Keratinocyte (primary cell): ENCODE measurements around the gene HOXC11. TPM values are rescaled to one million over a fixed set of nuclear protein-coding genes. Genes with fewer than 3 reads are reported as not detected.
A peak's percentile ranks its signal among the peaks of the same experiment; 100 is the strongest.

Source experiments
- DNase-seq: peaks from one replicate; pipeline ENCODE4 v3.0.0-alpha.2; 2011; ENCODE audit warnings: low read depth, missing footprints, low spot score
- FAIRE-seq: peaks from 2 replicates; lab custom pipeline; 2011; peaks lifted over from hg19 to GRCh38; lab: Jason Lieb, UNC
- H2AFZ ChIP-seq: 2 replicates; pipeline ENCODE4 v1.6.0; 2012; ENCODE audit warnings: low read length, control low read depth, inconsistent platforms; ENCODE audit not compliant: control insufficient read depth
- H3K27ac ChIP-seq: 2 replicates; pipeline ENCODE4 v1.5.1; 2011; ENCODE audit warnings: low read length; ENCODE audit not compliant: control insufficient read depth, insufficient read depth
- H3K27me3 ChIP-seq: 3 replicates; pipeline ENCODE4 v1.6.0; 2011; ENCODE audit warnings: low read length; ENCODE audit not compliant: control insufficient read depth, insufficient read depth; ENCODE audit errors: extremely low read depth
- H3K36me3 ChIP-seq, 2 experiments: 2 replicates in 1 of 2; 3 replicates in 1 of 2; pipeline ENCODE4 v1.5.1; 2011; ENCODE audit warnings: low read length in 2 of 2, mild to moderate bottlenecking in 1 of 2; ENCODE audit not compliant: control insufficient read depth in 2 of 2, insufficient read depth in 2 of 2; ENCODE audit errors: extremely low read depth in 1 of 2
- H3K4me1 ChIP-seq: 3 replicates; pipeline ENCODE4 v1.5.1; 2011; ENCODE audit warnings: low read length; ENCODE audit not compliant: control insufficient read depth, insufficient read depth; ENCODE audit errors: extremely low read depth
- H3K4me2 ChIP-seq: 3 replicates; pipeline ENCODE4 v1.6.0; 2011; ENCODE audit warnings: low read depth, low read length; ENCODE audit not compliant: control insufficient read depth, insufficient read depth; ENCODE audit errors: extremely low read depth
- H3K4me3 ChIP-seq, 3 experiments: fragments of 200-600 bp in 1 of 3; sonication (generic) in 1 of 3; 2 replicates in 2 of 3; 3 replicates in 1 of 3; pipeline ENCODE4 v1.5.1; 2011 to 2016; ENCODE audit warnings: low read length in 3 of 3, mild to moderate bottlenecking in 3 of 3, control low read depth in 2 of 3, inconsistent platforms in 1 of 3, low read depth in 1 of 3, mixed read lengths in 1 of 3, mixed run types in 1 of 3, moderate library complexity in 1 of 3; ENCODE audit not compliant: control insufficient read depth in 2 of 3, insufficient read depth in 2 of 3; ENCODE audit errors: extremely low read depth in 1 of 3
- H3K79me2 ChIP-seq: 2 replicates; pipeline ENCODE4 v1.6.0; 2012; ENCODE audit warnings: low read length; ENCODE audit not compliant: control insufficient read depth, insufficient read depth
- H3K9ac ChIP-seq: 3 replicates; pipeline ENCODE4 v1.6.0; 2011; ENCODE audit warnings: low read length; ENCODE audit not compliant: control insufficient read depth, insufficient read depth; ENCODE audit errors: extremely low read depth
- H3K9me1 ChIP-seq: 3 replicates; pipeline ENCODE4 v1.6.0; 2011; ENCODE audit warnings: low read length; ENCODE audit not compliant: control insufficient read depth, insufficient read depth; ENCODE audit errors: extremely low read depth
- H3K9me3 ChIP-seq: 2 replicates; pipeline ENCODE4 v1.5.1; 2012; ENCODE audit warnings: low read depth, low read length; ENCODE audit not compliant: control insufficient read depth
- H4K20me1 ChIP-seq: 3 replicates; pipeline ENCODE4 v1.6.0; 2011; ENCODE audit warnings: low read length; ENCODE audit not compliant: control insufficient read depth, insufficient read depth; ENCODE audit errors: extremely low read depth
- EZH2 ChIP-seq: IDR thresholded peaks from one replicate; pipeline ENCODE4 v1.6.1; 2012; ENCODE audit warnings: inconsistent platforms, mild to moderate bottlenecking, low read length, moderate library complexity
- dilution Hi-C: fragments of 300-500 bp; cut with MboI; formaldehyde crosslinking; loops from one replicate; pipeline ENCODE4 v1.7.0; 2020; ENCODE audit warnings: low sequenced_read_pairs; ENCODE audit not compliant: extremely low pct_ligation_motif_present
- polyA plus RNA-seq, 5 experiments: library from polyadenylated mRNA; depleted of rRNA in 3 of 5; stranded (reverse) in 3 of 5; stranded (forward) in 1 of 5; unstranded in 1 of 5; fragments of >200 nt; gene quantifications; 1 replicate in 1 of 5; 2 replicates in 3 of 5; 3 replicates in 1 of 5; pipeline versions ENCODE4 v1.2.1 to v1.2.3, GENCODE V29; 2011 to 2012; ENCODE audit warnings: missing spikeins in 2 of 5, low read depth in 1 of 5, low replicate concordance in 1 of 5
- TF ChIP-seq, protein P1 (sequence below), 3 experiments: IDR thresholded peaks in 1 of 3; conservative IDR thresholded peaks in 1 of 3; optimal IDR thresholded peaks in 1 of 3; 2 replicates in 2 of 3; 3 replicates in 1 of 3; pipeline versions ENCODE3 to v1.5.1; 2011; ENCODE audit warnings: low read length in 3 of 3, mild to moderate bottlenecking in 3 of 3, moderate library complexity in 2 of 3, control low read depth in 1 of 3, inconsistent platforms in 1 of 3; ENCODE audit not compliant: insufficient read depth in 2 of 3; ENCODE audit errors: extremely low read depth in 1 of 3

The HOXC11 gene
- polyA plus RNA-seq, 1 donor (not counting 4 experiments of a cell fraction or from before 2014, with no cell fraction given) = 1.6 TPM

GRCh38 chr12:53956914-53957536 lies 15.9 kb upstream of the HOXC11 start:
- FAIRE-seq (no peak), DNase-seq (no peak)
- no peak overlapping the region for H3K27ac ChIP-seq
- no peaks in the 10 kb centered on the region for H3K9me3 ChIP-seq
- H2AFZ ChIP-seq = no peak overlapping the region
- no peaks in the 10 kb centered on the region for H3K9me1 ChIP-seq
- dilution Hi-C loops = no loop called here
- no peaks in the 10 kb centered on the region for H4K20me1 ChIP-seq
- H3K36me3 ChIP-seq = no peaks in the 10 kb centered on the region
- no peak overlapping the region for H3K9ac ChIP-seq
- TF ChIP-seq, protein P1, sequence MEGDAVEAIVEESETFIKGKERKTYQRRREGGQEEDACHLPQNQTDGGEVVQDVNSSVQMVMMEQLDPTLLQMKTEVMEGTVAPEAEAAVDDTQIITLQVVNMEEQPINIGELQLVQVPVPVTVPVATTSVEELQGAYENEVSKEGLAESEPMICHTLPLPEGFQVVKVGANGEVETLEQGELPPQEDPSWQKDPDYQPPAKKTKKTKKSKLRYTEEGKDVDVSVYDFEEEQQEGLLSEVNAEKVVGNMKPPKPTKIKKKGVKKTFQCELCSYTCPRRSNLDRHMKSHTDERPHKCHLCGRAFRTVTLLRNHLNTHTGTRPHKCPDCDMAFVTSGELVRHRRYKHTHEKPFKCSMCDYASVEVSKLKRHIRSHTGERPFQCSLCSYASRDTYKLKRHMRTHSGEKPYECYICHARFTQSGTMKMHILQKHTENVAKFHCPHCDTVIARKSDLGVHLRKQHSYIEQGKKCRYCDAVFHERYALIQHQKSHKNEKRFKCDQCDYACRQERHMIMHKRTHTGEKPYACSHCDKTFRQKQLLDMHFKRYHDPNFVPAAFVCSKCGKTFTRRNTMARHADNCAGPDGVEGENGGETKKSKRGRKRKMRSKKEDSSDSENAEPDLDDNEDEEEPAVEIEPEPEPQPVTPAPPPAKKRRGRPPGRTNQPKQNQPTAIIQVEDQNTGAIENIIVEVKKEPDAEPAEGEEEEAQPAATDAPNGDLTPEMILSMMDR (optimal IDR thresholded peaks at IDR 0.05 in 1 of 3, IDR thresholded peaks at IDR 0.05 in 1 of 3, conservative IDR thresholded peaks at IDR 0.05 in 1 of 3; ENCODE audit: extremely low read depth in 1 of 3, insufficient read depth in 2 of 3, low read length in 3 of 3) = no peak
- TF ChIP-seq EZH2 = no peak
- H3K4me2 ChIP-seq = peak overlapping the region; percentile 85
- peaks cover 80% of the 10 kb centered on the region for H3K27me3 ChIP-seq
- H3K79me2 ChIP-seq = no peaks in the 10 kb centered on the region
- no peak overlapping the region for H3K4me3 ChIP-seq
- H3K4me1 ChIP-seq = peaks cover 28% of the 10 kb centered on the region

- Histone ChIP-seq H3K79me2 (no peaks in the 10 kb centered on the region), H3K27me3 (peaks cover 69% of the 10 kb centered on the region), H3K9ac (no peak overlapping the region), H3K9me3 (no peaks in the 10 kb centered on the region), H3K27ac (no peak overlapping the region), H3K4me2 (no peak overlapping the region), H3K4me1 (peaks cover 26% of the 10 kb centered on the region), H3K4me3 (no peak overlapping the region), H2AFZ (no peak overlapping the region), H4K20me1 (no peaks in the 10 kb centered on the region), H3K36me3 (no peaks in the 10 kb centered on the region), H3K9me1 (no peaks in the 10 kb centered on the region)
- TF ChIP-seq, protein P1 (optimal IDR thresholded peaks at IDR 0.05 in 1 of 3, IDR thresholded peaks at IDR 0.05 in 1 of 3, conservative IDR thresholded peaks at IDR 0.05 in 1 of 3; ENCODE audit: extremely low read depth in 1 of 3, insufficient read depth in 2 of 3, low read length in 3 of 3) = no peak
- TF ChIP-seq EZH2 = peak; percentile 37
- DNase-seq = no peak
- no peak for FAIRE-seq
- dilution Hi-C loops = no loop called here
These were observed 14.8 kb upstream of the HOXC11 start for GRCh38 chr12:53958128-53958527.
